ENCODE measurements around the gene SUGCT.

- TF ChIP-seq CTCF (IDR thresholded peaks at IDR 0.05; ENCODE audit: low read depth, low read length) (no peak), MYC (IDR thresholded peaks at IDR 0.05; ENCODE audit: low read depth, low read length) (no peak), MAX (IDR thresholded peaks at IDR 0.05; ENCODE audit: low read depth, low read length) (no peak)
These were observed 625.6 kb downstream of the SUGCT start for GRCh38 chr7:40760293-40760964.
